SU-DHL-6 (cell line): Measurements from ENCODE around the gene OR52I2.
A peak's percentile ranks its signal among the peaks of the same experiment; 100 is the strongest.

Source experiments
- H2AFZ ChIP-seq: fragments of 200-600 bp; sonication (generic); 2 replicates; pipeline ENCODE4 v1.6.1; 2014; ENCODE audit warnings: low read depth, mild to moderate bottlenecking, moderate library complexity, mixed read lengths, antibody characterized with exemption, low read length; ENCODE audit not compliant: severe bottlenecking
- H3F3A ChIP-seq: fragments of 200-600 bp; shearing (Covaris generic); 2 replicates; pipeline ENCODE4 v1.6.0; 2016; ENCODE audit warnings: antibody characterized with exemption, mild to moderate bottlenecking; ENCODE audit not compliant: insufficient read depth
- H3K27ac ChIP-seq: fragments of 200-600 bp; sonication (generic); 2 replicates; pipeline ENCODE4 v1.5.1; 2016; ENCODE audit warnings: low read depth, mild to moderate bottlenecking, low read length, moderate library complexity, mixed read lengths
- H3K27me3 ChIP-seq: fragments of 200-600 bp; sonication (generic), shearing (Covaris generic); 2 replicates; pipeline ENCODE4 v1.6.0; 2014; ENCODE audit warnings: mild to moderate bottlenecking, low read length
- H3K36me3 ChIP-seq: fragments of 200-600 bp; sonication (generic); 2 replicates; pipeline ENCODE4 v1.6.1; 2014; ENCODE audit warnings: mild to moderate bottlenecking, low read length, mixed read lengths
- H3K4me2 ChIP-seq: fragments of 300-600, 200-600 bp; shearing (Covaris generic), sonication (generic); 2 replicates; pipeline ENCODE4 v1.6.0; 2014; ENCODE audit warnings: low read length, low read depth, mild to moderate bottlenecking; ENCODE audit not compliant: poor library complexity, severe bottlenecking
- H3K4me3 ChIP-seq: fragments of 200-600 bp; sonication (generic); 2 replicates; pipeline ENCODE4 v1.5.1; 2014; ENCODE audit warnings: antibody characterized with exemption, low read length, mild to moderate bottlenecking, mixed read lengths; ENCODE audit not compliant: insufficient read depth, poor library complexity, severe bottlenecking
- H3K79me2 ChIP-seq: fragments of 200-600 bp; sonication (generic); 2 replicates; pipeline ENCODE4 v1.6.1; 2014; ENCODE audit warnings: mild to moderate bottlenecking, low read length, moderate library complexity; ENCODE audit not compliant: insufficient read depth
- H3K9ac ChIP-seq: fragments of 200-600 bp; sonication (generic); 2 replicates; pipeline ENCODE4 v1.7.0; 2014; ENCODE audit warnings: mild to moderate bottlenecking, low read length
- H3K9me2 ChIP-seq: fragments of 200-600 bp; sonication (generic); replicated peaks from 2 replicates; pipeline ENCODE4 v1.6.1; 2014; ENCODE audit warnings: low read length; ENCODE audit not compliant: insufficient read depth
- H3K9me3 ChIP-seq: fragments of 200-600 bp; sonication (generic); 2 replicates; pipeline ENCODE4 v1.6.1; 2014; ENCODE audit warnings: low read length, mixed read lengths; ENCODE audit not compliant: insufficient read depth
- H4K20me1 ChIP-seq: fragments of 200-600 bp; sonication (generic); 2 replicates; pipeline ENCODE4 v1.6.1; 2014; ENCODE audit warnings: low read depth, mild to moderate bottlenecking, antibody characterized with exemption, low read length, moderate library complexity, mixed read lengths
- CTCF ChIP-seq: fragments of 200-600 bp; sonication (generic); IDR thresholded peaks from one replicate; pipeline ENCODE4 v1.5.1; 2017; ENCODE audit warnings: antibody characterized with exemption, mild to moderate bottlenecking, low read length, moderate library complexity; ENCODE audit not compliant: insufficient read depth, poor library complexity, severe bottlenecking
- EZH2phosphoT487 ChIP-seq: fragments of 200-600 bp; sonication (generic), shearing (Covaris generic); conservative IDR thresholded peaks from 2 replicates; pipeline ENCODE4 v1.6.1; 2018; ENCODE audit warnings: mild to moderate bottlenecking, antibody characterized with exemption, low read length, moderate library complexity, mixed read lengths

The OR52I2 gene

GRCh38 chr11:4581443-4581842 lies at the start of gene OR52I2:
OR52I2 (plus strand) TSS chr11:4581743.
- Histone ChIP-seq H3K4me2 (no peak within 1 kb of the TSS), H3K9me2 (no peaks in the 10 kb centered on the region), H2AFZ (no peak within 1 kb of the TSS), H3K9ac (no peak within 1 kb of the TSS), H3K36me3 (no peaks in the 10 kb centered on the region), H3K27ac (no peak within 1 kb of the TSS), H4K20me1 (no peaks in the 10 kb centered on the region), H3F3A (no peaks in the 10 kb centered on the region), H3K4me3 (no peak within 1 kb of the TSS), H3K79me2 (no peaks in the 10 kb centered on the region), H3K27me3 (0 out of 2 replicates have a peak, but pooled peaks cover 5% of the 10 kb centered on the region), H3K9me3 (no peaks in the 10 kb centered on the region)
- no peak for TF ChIP-seq EZH2phosphoT487
- no peak for TF ChIP-seq CTCF

- Histone ChIP-seq H3K79me2 (no peaks in the 10 kb centered on the region), H4K20me1 (no peaks in the 10 kb centered on the region), H3F3A (no peaks in the 10 kb centered on the region), H3K4me2 (no peak overlapping the region), H3K36me3 (no peaks in the 10 kb centered on the region), H3K4me3 (no peak overlapping the region), H3K9me2 (no peaks in the 10 kb centered on the region), H3K27ac (no peak overlapping the region), H3K9ac (no peak overlapping the region), H3K27me3 (no peaks in the 10 kb centered on the region), H2AFZ (no peak overlapping the region), H3K9me3 (no peaks in the 10 kb centered on the region)
- TF ChIP-seq CTCF (peak; percentile 89), EZH2phosphoT487 (no peak)
Observed at GRCh38 chr11:4539603-4540219, 41.8 kb upstream of the OR52I2 start.

GRCh38 chr11:4541071-4541470 lies 40.5 kb upstream of the OR52I2 start:
- Histone ChIP-seq H4K20me1 (no peaks in the 10 kb centered on the region), H3K4me2 (no peak overlapping the region), H3K27me3 (no peaks in the 10 kb centered on the region), H3K27ac (no peak overlapping the region), H3K9ac (no peak overlapping the region), H2AFZ (no peak overlapping the region), H3K79me2 (no peaks in the 10 kb centered on the region), H3K36me3 (no peaks in the 10 kb centered on the region), H3F3A (no peaks in the 10 kb centered on the region), H3K9me2 (no peaks in the 10 kb centered on the region), H3K4me3 (no peak overlapping the region), H3K9me3 (no peaks in the 10 kb centered on the region)
- TF ChIP-seq EZH2phosphoT487 (no peak), CTCF (no peak)
